Colonic mucosa (tissue), 4 donors: Measurements from ENCODE around the gene COA8. TPM values are rescaled to one million over a fixed set of nuclear protein-coding genes. Genes with fewer than 3 reads are reported as not detected.
A peak's percentile ranks its signal among the peaks of the same experiment; 100 is the strongest.

Experiments
- DNase-seq: peaks from one replicate; pipeline ENCODE4 v3.0.0-alpha.2; 2020
- H3K27ac ChIP-seq: fragments of 200-600 bp; one replicate; pipeline ENCODE4 v1.8.0; 2021
- H3K27me3 ChIP-seq: fragments of 200-600 bp; one replicate; pipeline ENCODE4 v1.8.0; 2021
- H3K36me3 ChIP-seq: fragments of 200-600 bp; one replicate; pipeline ENCODE4 v1.8.0; 2021
- H3K4me1 ChIP-seq: fragments of 200-600 bp; one replicate; pipeline ENCODE4 v1.8.0; 2021; ENCODE audit warnings: mild to moderate bottlenecking
- H3K4me3 ChIP-seq: fragments of 200-600 bp; one replicate; pipeline ENCODE4 v1.8.0; 2021
- H3K9ac ChIP-seq, 2 donors: one replicate each; pipeline ENCODE4 v1.7.0; 2013; ENCODE audit warnings: control low read depth in 2 of 2, low read depth in 2 of 2, low read length in 2 of 2
- H3K9me3 ChIP-seq: fragments of 200-600 bp; one replicate; pipeline ENCODE4 v1.8.0; 2021
- CTCF ChIP-seq: fragments of 200-600 bp; IDR thresholded peaks from one replicate; pipeline ENCODE4 v1.8.0; 2022; ENCODE audit warnings: antibody characterized with exemption, mild to moderate bottlenecking
- intact Hi-C: fragments of 100-400 bp; cut with DNase I; formaldehyde crosslinking; loops from one replicate; pipeline ENCODE4 v1.14.1; 2022
- total RNA-seq, 2 donors: library from RNA; stranded (reverse); fragmentation: NEBNext Ultra II Directional in 1 of 2; extraction: Animal tissue kit (Norgen Biotek cat#: 25700) in 1 of 2; gene quantifications; one replicate each; pipeline ENCODE4 v1.2.1, GENCODE V29; 2021
- donor health status: healthy.
- donor health status: DM: no; HTN: no; CAD: no.
- donor health status: DM: no; HTN: no; CAD: no.

COA8 gene
- total RNA-seq, 2 donors from 2014 or later, result 37.1 to 41.5 TPM

- peaks cover 35% of the 10 kb centered on the region for H3K4me1 ChIP-seq
- DNase-seq, result no peak
These were observed 24.3 kb upstream of the COA8 start for GRCh38 chr14:103538291-103539055.

GRCh38 chr14:103539056-103539825 is 23.5 kb upstream of the COA8 start:
- TF ChIP-seq CTCF, result no peak
- intact Hi-C loops, result no loop called here
- no peak overlapping the region for H3K9ac ChIP-seq
- H3K36me3 ChIP-seq, result no peaks in the 10 kb centered on the region
- DNase-seq, result no peak
- no peak overlapping the region for H3K27ac ChIP-seq
- no peaks in the 10 kb centered on the region for H3K9me3 ChIP-seq
- no peaks in the 10 kb centered on the region for H3K27me3 ChIP-seq
- peaks cover 35% of the 10 kb centered on the region for H3K4me1 ChIP-seq
- H3K4me3 ChIP-seq, result no peak overlapping the region

More at GRCh38 chr14:103538291-103539055, 24.3 kb upstream of the COA8 start:
- Histone ChIP-seq H3K27me3 (no peaks in the 10 kb centered on the region), H3K9me3 (no peaks in the 10 kb centered on the region), H3K27ac (no peak overlapping the region), H3K9ac (peak overlapping the region in 1 of 2 donors; percentile 12), H3K36me3 (no peaks in the 10 kb centered on the region), H3K4me3 (no peak overlapping the region)
- no peak for TF ChIP-seq CTCF
- intact Hi-C loops, result no loop called here

- intact Hi-C loops, result no loop called here
- no peaks in the 10 kb centered on the region for H3K36me3 ChIP-seq
- no peak for DNase-seq
- no peaks in the 10 kb centered on the region for H3K27me3 ChIP-seq
- H3K9me3 ChIP-seq, result no peaks in the 10 kb centered on the region
- peak overlapping the region; percentile 8 to 48 for H3K9ac ChIP-seq
- H3K4me1 ChIP-seq, result peaks cover 35% of the 10 kb centered on the region
- H3K4me3 ChIP-seq, result no peak overlapping the region
- peak overlapping the region; percentile 59 for H3K27ac ChIP-seq
- no peak for TF ChIP-seq CTCF
These were observed 21.7 kb upstream of the COA8 start for GRCh38 chr14:103540821-103541708.

- no peak for DNase-seq
- H3K27ac ChIP-seq, result peak overlapping the region; percentile 59
- H3K9ac ChIP-seq, result peak overlapping the region; percentile 8 to 51
- H3K4me1 ChIP-seq, result peaks cover 35% of the 10 kb centered on the region
- H3K27me3 ChIP-seq, result no peaks in the 10 kb centered on the region
- H3K36me3 ChIP-seq, result no peaks in the 10 kb centered on the region
- intact Hi-C loops, result no loop called here
- no peak overlapping the region for H3K4me3 ChIP-seq
- no peak for TF ChIP-seq CTCF
- H3K9me3 ChIP-seq, result no peaks in the 10 kb centered on the region
These were observed 20.8 kb upstream of the COA8 start for GRCh38 chr14:103541709-103542604.
